BLaER1 (cell line): ENCODE results near the gene UBE2J2.

Experiments used
- H3K27ac ChIP-seq: shearing (Covaris generic); formaldehyde crosslinking; 2 replicates; pipeline ENCODE4 v1.8.1; 2022
- H3K27me3 ChIP-seq: shearing (Covaris generic); formaldehyde crosslinking; 2 replicates; pipeline ENCODE4 v1.8.1; 2022
- H3K36me3 ChIP-seq: shearing (Covaris generic); formaldehyde crosslinking; 2 replicates; pipeline ENCODE4 v1.8.1; 2022
- H3K4me1 ChIP-seq: shearing (Covaris generic); formaldehyde crosslinking; 2 replicates; pipeline ENCODE4 v1.8.1; 2022
- H3K4me2 ChIP-seq: shearing (Covaris generic); formaldehyde crosslinking; 2 replicates; pipeline ENCODE4 v1.8.1; 2022
- H3K4me3 ChIP-seq: shearing (Covaris generic); formaldehyde crosslinking; 2 replicates; pipeline ENCODE4 v1.8.1; 2022
- H3K9ac ChIP-seq: shearing (Covaris generic); formaldehyde crosslinking; 2 replicates; pipeline ENCODE4 v1.8.1; 2022
- H3K9me3 ChIP-seq: shearing (Covaris generic); formaldehyde crosslinking; 2 replicates; pipeline ENCODE4 v1.8.1; 2022
- H4K20me1 ChIP-seq: shearing (Covaris generic); formaldehyde crosslinking; 2 replicates; pipeline ENCODE4 v1.8.1; 2022
- Cebpa-rat ChIP-seq: shearing (Covaris generic); IDR thresholded peaks from 2 replicates; pipeline ENCODE4 v1.8.1; 2022

UBE2J2 gene

GRCh38 chr1:1241588-1242219, 31.9 kb downstream of the UBE2J2 start:
- Histone ChIP-seq H3K27ac (peak overlapping the region; percentile 59; the same call in 1 of the 2 replicates), H3K9me3 (no peaks in the 10 kb centered on the region), H3K4me3 (no peak overlapping the region), H3K36me3 (no peaks in the 10 kb centered on the region), H3K27me3 (peaks cover 28% of the 10 kb centered on the region), H3K4me1 (peaks cover 87% of the 10 kb centered on the region), H3K4me2 (peak overlapping the region; percentile 92), H4K20me1 (peaks cover 66% of the 10 kb centered on the region), H3K9ac (peak overlapping the region; percentile 54; the same call in 1 of the 2 replicates)
- TF ChIP-seq Cebpa-rat: no peak

GRCh38 chr1:1240822-1241587, 32.6 kb downstream of the UBE2J2 start:
- TF ChIP-seq Cebpa-rat: no peak
- Histone ChIP-seq H4K20me1 (peaks cover 66% of the 10 kb centered on the region), H3K4me2 (peak overlapping the region; percentile 92), H3K9me3 (no peaks in the 10 kb centered on the region), H3K9ac (peak overlapping the region; percentile 54; the same call in 1 of the 2 replicates), H3K27ac (peak overlapping the region; percentile 59), H3K4me3 (no peak overlapping the region), H3K4me1 (peaks cover 87% of the 10 kb centered on the region), H3K36me3 (0 out of 2 replicates have a peak, but pooled peaks cover 2% of the 10 kb centered on the region), H3K27me3 (peaks cover 23% of the 10 kb centered on the region)

DNA sequence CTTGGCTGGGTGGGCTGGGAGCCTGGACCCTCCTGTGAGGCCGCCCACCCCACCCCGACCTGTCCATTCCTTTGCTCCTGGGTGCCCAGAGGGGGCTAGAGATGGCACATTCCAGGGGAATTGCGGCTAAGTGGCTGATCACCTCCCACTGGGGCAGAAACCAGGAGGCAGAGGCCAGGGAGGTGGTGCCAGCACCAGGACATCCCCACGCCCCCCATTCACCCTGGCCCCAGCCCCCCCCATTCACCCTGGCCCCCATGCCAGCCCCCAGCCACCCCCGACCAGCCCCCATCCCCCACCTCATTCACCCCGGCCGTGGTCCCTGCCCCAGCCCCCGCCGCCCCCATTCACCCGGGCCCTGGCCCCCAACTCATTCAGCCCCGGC, 33.3 kb downstream of the UBE2J2 start:
- Histone ChIP-seq H3K4me1 (peaks cover 87% of the 10 kb centered on the region), H3K36me3 (peaks cover 9% of the 10 kb centered on the region; the same call in 1 of the 2 replicates), H4K20me1 (peaks cover 66% of the 10 kb centered on the region), H3K27me3 (peaks cover 16% of the 10 kb centered on the region), H3K9me3 (no peaks in the 10 kb centered on the region), H3K27ac (0 out of 2 replicates have a peak overlapping the region, but pooled peaks have one; percentile 26), H3K4me3 (no peak overlapping the region), H3K4me2 (peak overlapping the region; percentile 45), H3K9ac (no peak overlapping the region)
- TF ChIP-seq Cebpa-rat: no peak

- Histone ChIP-seq H3K4me3 (no peak overlapping the region), H3K9me3 (no peaks in the 10 kb centered on the region), H3K27ac (0 out of 2 replicates have a peak overlapping the region, but pooled peaks have one; percentile 26), H4K20me1 (peaks cover 69% of the 10 kb centered on the region), H3K9ac (no peak overlapping the region), H3K4me2 (peak overlapping the region; percentile 45), H3K27me3 (peaks cover 14% of the 10 kb centered on the region; the same call in 1 of the 2 replicates), H3K4me1 (peaks cover 93% of the 10 kb centered on the region), H3K36me3 (peaks cover 15% of the 10 kb centered on the region)
- TF ChIP-seq Cebpa-rat: no peak
Measured at GRCh38 chr1:1239614-1240347, 33.9 kb downstream of the UBE2J2 start.

DNA sequence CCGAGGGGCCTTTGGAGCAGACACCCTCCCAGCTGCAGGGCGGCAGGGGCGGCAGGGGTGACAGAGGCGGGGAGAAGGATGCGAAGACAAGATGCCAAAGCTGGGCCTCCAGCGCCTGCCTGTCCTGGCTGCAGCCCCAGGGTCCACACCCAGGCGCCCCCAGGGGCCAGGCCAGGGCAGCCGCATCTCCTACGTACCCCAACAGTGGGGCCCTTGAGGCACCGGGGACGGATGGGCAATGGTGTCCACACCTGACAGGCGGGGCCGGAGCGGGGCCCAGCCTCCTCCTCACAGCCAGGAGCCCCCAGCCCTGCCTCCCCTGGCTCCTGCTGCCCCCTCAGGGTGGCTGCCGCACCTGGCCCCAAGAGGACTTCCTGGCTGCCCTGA, 34.4 kb downstream of the UBE2J2 start:
- peak overlapping the region; percentile 99 for H3K4me2 ChIP-seq
- peaks cover 73% of the 10 kb centered on the region for H4K20me1 ChIP-seq
- H3K9ac ChIP-seq: 0 out of 2 replicates have a peak overlapping the region, but pooled peaks have one; percentile 19
- no peak for TF ChIP-seq Cebpa-rat
- peaks cover 12% of the 10 kb centered on the region; the same call in 1 of the 2 replicates for H3K27me3 ChIP-seq
- H3K36me3 ChIP-seq: peaks cover 20% of the 10 kb centered on the region
- no peaks in the 10 kb centered on the region for H3K9me3 ChIP-seq
- no peak overlapping the region for H3K4me3 ChIP-seq
- H3K4me1 ChIP-seq: peaks cover 97% of the 10 kb centered on the region
- H3K27ac ChIP-seq: no peak overlapping the region

DNA sequence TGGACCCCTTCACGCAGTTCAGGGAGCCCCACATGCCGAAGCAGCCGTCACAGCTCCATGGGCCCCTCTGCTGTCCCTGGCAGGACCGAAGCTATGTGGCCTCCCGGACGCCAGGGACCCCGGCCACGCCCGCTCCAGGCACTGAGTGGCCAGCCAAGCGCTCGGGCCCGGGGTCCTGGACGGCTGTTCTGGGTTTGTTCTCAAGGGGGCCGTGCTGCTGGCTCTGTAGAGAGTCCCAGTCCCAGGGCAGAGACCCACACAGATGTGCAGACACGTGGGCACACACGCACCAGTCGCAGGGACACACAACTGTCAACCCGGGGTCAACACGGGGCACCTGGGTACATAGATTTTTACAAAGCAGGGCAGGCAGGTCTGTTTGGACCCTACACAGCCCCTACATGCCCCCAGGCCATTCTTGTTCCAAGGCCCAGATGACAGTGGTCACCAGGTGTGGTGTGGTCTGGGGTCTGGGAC, 34.9 kb downstream of the UBE2J2 start:
- Histone ChIP-seq H3K4me3 (no peak overlapping the region), H3K36me3 (peaks cover 25% of the 10 kb centered on the region), H3K9ac (0 out of 2 replicates have a peak overlapping the region, but pooled peaks have one; percentile 19), H3K4me1 (peaks cover 97% of the 10 kb centered on the region), H4K20me1 (peaks cover 73% of the 10 kb centered on the region), H3K27ac (0 out of 2 replicates have a peak overlapping the region, but pooled peaks have one; percentile 18), H3K27me3 (peaks cover 7% of the 10 kb centered on the region; the same call in 1 of the 2 replicates), H3K9me3 (no peaks in the 10 kb centered on the region), H3K4me2 (peak overlapping the region; percentile 99)
- no peak for TF ChIP-seq Cebpa-rat

GRCh38 chr1:1237874-1238701, 35.6 kb downstream of the UBE2J2 start:
- peak overlapping the region; percentile 70 for H3K9ac ChIP-seq
- peak overlapping the region; percentile 7 for H3K4me3 ChIP-seq
- TF ChIP-seq Cebpa-rat: no peak
- H3K36me3 ChIP-seq: peaks cover 26% of the 10 kb centered on the region
- H3K27me3 ChIP-seq: 0 out of 2 replicates have a peak, but pooled peaks cover 7% of the 10 kb centered on the region
- no peaks in the 10 kb centered on the region for H3K9me3 ChIP-seq
- H3K27ac ChIP-seq: peak overlapping the region; percentile 61
- H3K4me2 ChIP-seq: peak overlapping the region; percentile 99
- H3K4me1 ChIP-seq: peaks cover 97% of the 10 kb centered on the region
- peaks cover 74% of the 10 kb centered on the region for H4K20me1 ChIP-seq

- H3K4me3 ChIP-seq: peak overlapping the region; percentile 7
- peak overlapping the region; percentile 70 for H3K9ac ChIP-seq
- no peak for TF ChIP-seq Cebpa-rat
- peak overlapping the region; percentile 99 for H3K4me2 ChIP-seq
- H3K9me3 ChIP-seq: no peaks in the 10 kb centered on the region
- 0 out of 2 replicates have a peak, but pooled peaks cover 7% of the 10 kb centered on the region for H3K27me3 ChIP-seq
- peak overlapping the region; percentile 61 for H3K27ac ChIP-seq
- H3K4me1 ChIP-seq: peaks cover 98% of the 10 kb centered on the region
- H4K20me1 ChIP-seq: peaks cover 71% of the 10 kb centered on the region
- peaks cover 26% of the 10 kb centered on the region for H3K36me3 ChIP-seq
Measured at GRCh38 chr1:1236945-1237873, 36.4 kb downstream of the UBE2J2 start.
